Adrenal gland (tissue), 5 donors: ENCODE results near the gene MCM3AP.

Experiments
- POLR2A ChIP-seq, 2 donors: fragments of 450-650 bp; IDR thresholded peaks; one replicate each; pipeline ENCODE4 v1.6.1; 2017; ENCODE audit warnings: antibody characterized with exemption in 2 of 2, mild to moderate bottlenecking in 2 of 2, moderate library complexity in 1 of 2
- TF ChIP-seq, protein P1 (sequence below), 6 experiments: fragments of 450-650 bp in 4 of 6; fragments of 200-600 bp in 2 of 6; sonication (generic) in 1 of 6; IDR thresholded peaks; 1 replicate in 5 of 6; 2 replicates in 1 of 6; pipeline versions ENCODE4 v1.5.1 to v1.8.0; 2016 to 2021; ENCODE audit warnings: antibody characterized with exemption in 6 of 6, mild to moderate bottlenecking in 2 of 6, moderate library complexity in 1 of 6
- donor health status: DM: no; HTN: no; CAD: no.

DNA sequence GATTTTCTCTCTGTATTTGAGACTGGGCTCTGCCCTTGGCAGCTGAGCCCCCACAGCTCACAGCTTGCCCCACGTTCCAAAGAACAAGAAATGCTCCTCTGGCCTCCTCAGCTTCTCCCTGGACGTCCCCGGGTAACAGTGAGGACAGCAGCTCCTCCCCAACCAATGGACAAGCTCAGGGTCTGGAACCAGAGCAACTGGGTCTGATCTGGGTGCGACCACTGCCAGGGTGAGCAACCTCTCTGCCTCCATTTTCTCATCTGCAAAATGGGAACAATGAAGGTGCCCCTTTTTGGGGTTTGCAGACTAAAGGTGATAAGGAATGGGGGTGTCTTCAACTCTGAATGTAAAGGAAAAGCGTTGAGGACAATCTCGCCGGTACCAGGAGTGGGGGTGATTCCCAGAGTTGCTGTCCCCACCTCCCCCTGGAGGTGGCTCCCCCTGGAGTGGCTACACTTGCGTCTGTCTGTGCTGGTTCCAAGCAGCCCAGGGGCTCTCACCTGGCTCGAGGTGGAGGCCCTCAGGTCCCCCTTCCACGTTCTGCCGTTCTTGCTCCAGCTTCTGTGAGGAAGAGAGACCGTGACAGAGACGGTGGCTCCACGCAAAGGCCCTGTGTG, 31.4 kb upstream of the MCM3AP start:
- no peak for TF ChIP-seq POLR2A (IDR thresholded peaks at IDR 0.05)
- TF ChIP-seq, protein P1, sequence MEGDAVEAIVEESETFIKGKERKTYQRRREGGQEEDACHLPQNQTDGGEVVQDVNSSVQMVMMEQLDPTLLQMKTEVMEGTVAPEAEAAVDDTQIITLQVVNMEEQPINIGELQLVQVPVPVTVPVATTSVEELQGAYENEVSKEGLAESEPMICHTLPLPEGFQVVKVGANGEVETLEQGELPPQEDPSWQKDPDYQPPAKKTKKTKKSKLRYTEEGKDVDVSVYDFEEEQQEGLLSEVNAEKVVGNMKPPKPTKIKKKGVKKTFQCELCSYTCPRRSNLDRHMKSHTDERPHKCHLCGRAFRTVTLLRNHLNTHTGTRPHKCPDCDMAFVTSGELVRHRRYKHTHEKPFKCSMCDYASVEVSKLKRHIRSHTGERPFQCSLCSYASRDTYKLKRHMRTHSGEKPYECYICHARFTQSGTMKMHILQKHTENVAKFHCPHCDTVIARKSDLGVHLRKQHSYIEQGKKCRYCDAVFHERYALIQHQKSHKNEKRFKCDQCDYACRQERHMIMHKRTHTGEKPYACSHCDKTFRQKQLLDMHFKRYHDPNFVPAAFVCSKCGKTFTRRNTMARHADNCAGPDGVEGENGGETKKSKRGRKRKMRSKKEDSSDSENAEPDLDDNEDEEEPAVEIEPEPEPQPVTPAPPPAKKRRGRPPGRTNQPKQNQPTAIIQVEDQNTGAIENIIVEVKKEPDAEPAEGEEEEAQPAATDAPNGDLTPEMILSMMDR (IDR thresholded peaks at IDR 0.05), result no peak
